Loucy (cell line): ENCODE results near the gene GGN.

ENCODE experiments used
- H2AFZ ChIP-seq: fragments of 200-600 bp; sonication (generic); 2 replicates; pipeline ENCODE4 v1.6.0; 2016; ENCODE audit warnings: antibody characterized with exemption, mild to moderate bottlenecking, low read length, moderate library complexity
- H3F3A ChIP-seq: fragments of 200-600 bp; 2 replicates; pipeline ENCODE4 v1.6.0; 2016; ENCODE audit warnings: antibody characterized with exemption, low read depth, mild to moderate bottlenecking
- H3K27me3 ChIP-seq: fragments of 200-600 bp; sonication (generic); 2 replicates; pipeline ENCODE4 v1.6.1; 2014; ENCODE audit warnings: low read length, mild to moderate bottlenecking; ENCODE audit not compliant: insufficient read depth, poor library complexity, severe bottlenecking
- H3K36me3 ChIP-seq: fragments of 200-600 bp; sonication (generic); 2 replicates; pipeline ENCODE4 v1.6.1; 2016; ENCODE audit warnings: low read length; ENCODE audit not compliant: insufficient read depth
- H3K4me1 ChIP-seq: fragments of 200-600 bp; sonication (generic); 2 replicates; pipeline ENCODE4 v1.5.1; 2014; ENCODE audit warnings: low read length, mild to moderate bottlenecking; ENCODE audit not compliant: insufficient read depth, poor library complexity, severe bottlenecking
- H3K4me2 ChIP-seq: fragments of 200-600 bp; sonication (generic); 2 replicates; pipeline ENCODE4 v1.6.0; 2014; ENCODE audit warnings: antibody characterized with exemption, low read length, low read depth, mild to moderate bottlenecking; ENCODE audit not compliant: poor library complexity, severe bottlenecking
- H3K4me3 ChIP-seq: fragments of 200-600 bp; sonication (generic); 2 replicates; pipeline ENCODE4 v1.5.1; 2014; ENCODE audit warnings: low read length, mild to moderate bottlenecking, mixed read lengths; ENCODE audit not compliant: poor library complexity, severe bottlenecking
- H3K79me2 ChIP-seq: fragments of 200-600 bp; sonication (generic); 2 replicates; pipeline ENCODE4 v1.6.1; 2014; ENCODE audit warnings: low read length; ENCODE audit not compliant: insufficient read depth
- H3K9ac ChIP-seq: fragments of 200-600 bp; sonication (generic); 2 replicates; pipeline ENCODE4 v1.6.0; 2014; ENCODE audit warnings: mild to moderate bottlenecking, low read depth, low read length, moderate library complexity; ENCODE audit not compliant: poor library complexity, severe bottlenecking
- H3K9me2 ChIP-seq: fragments of 200-600 bp; sonication (generic); replicated peaks from 2 replicates; pipeline ENCODE4 v1.6.1; 2016; ENCODE audit warnings: low read depth, low read length, mixed read lengths
- H3K9me3 ChIP-seq: fragments of 200-600 bp; sonication (generic); 2 replicates; pipeline ENCODE4 v1.6.1; 2014; ENCODE audit warnings: mild to moderate bottlenecking, antibody characterized with exemption, low read length, low read depth; ENCODE audit not compliant: insufficient read depth
- H4K20me1 ChIP-seq: fragments of 200-600 bp; sonication (generic); 2 replicates; pipeline ENCODE4 v1.6.0; 2014; ENCODE audit warnings: antibody characterized with exemption, low read length, mild to moderate bottlenecking; ENCODE audit not compliant: insufficient read depth, poor library complexity, severe bottlenecking
- EZH2phosphoT487 ChIP-seq: fragments of 200-600 bp; IDR thresholded peaks from 2 replicates; pipeline ENCODE4 v1.6.1; 2018; ENCODE audit warnings: antibody characterized with exemption, mild to moderate bottlenecking, moderate library complexity, borderline replicate concordance
- TF ChIP-seq, protein P1 (sequence below): fragments of 200-600 bp; sonication (generic); conservative IDR thresholded peaks from 2 replicates; pipeline ENCODE4 v1.5.1; 2014; ENCODE audit warnings: mild to moderate bottlenecking, antibody characterized with exemption, low read length

Gene GGN

DNA sequence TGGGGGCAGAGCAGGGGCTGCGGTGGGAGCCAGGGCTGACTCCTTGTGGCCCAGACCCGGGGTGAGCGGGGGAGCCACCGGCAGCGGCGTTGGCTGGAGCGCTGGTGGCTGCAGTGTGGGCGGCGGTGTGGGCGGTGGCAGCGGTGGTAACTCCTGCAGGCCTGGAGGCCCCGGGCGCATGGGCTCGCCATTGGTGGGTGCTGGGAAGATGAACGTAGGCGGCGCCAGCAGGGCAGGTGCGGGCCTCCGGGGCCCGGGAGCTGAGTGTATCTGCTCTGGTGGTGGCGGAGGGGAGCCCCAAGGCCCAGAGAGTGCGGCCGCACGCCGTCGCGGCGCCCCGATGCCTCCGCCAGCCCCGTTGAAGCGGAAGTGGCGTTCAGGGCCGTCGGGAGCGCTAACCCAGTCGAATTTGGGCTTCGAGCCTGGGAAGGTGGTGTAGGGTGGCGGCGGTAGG, 2.0 kb downstream of the GGN start:
- no peak for TF ChIP-seq EZH2phosphoT487
- TF ChIP-seq, protein P1, sequence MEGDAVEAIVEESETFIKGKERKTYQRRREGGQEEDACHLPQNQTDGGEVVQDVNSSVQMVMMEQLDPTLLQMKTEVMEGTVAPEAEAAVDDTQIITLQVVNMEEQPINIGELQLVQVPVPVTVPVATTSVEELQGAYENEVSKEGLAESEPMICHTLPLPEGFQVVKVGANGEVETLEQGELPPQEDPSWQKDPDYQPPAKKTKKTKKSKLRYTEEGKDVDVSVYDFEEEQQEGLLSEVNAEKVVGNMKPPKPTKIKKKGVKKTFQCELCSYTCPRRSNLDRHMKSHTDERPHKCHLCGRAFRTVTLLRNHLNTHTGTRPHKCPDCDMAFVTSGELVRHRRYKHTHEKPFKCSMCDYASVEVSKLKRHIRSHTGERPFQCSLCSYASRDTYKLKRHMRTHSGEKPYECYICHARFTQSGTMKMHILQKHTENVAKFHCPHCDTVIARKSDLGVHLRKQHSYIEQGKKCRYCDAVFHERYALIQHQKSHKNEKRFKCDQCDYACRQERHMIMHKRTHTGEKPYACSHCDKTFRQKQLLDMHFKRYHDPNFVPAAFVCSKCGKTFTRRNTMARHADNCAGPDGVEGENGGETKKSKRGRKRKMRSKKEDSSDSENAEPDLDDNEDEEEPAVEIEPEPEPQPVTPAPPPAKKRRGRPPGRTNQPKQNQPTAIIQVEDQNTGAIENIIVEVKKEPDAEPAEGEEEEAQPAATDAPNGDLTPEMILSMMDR: no peak
- H4K20me1 ChIP-seq: no peaks in the 10 kb centered on the region
- H3F3A ChIP-seq: no peaks in the 10 kb centered on the region
- H3K36me3 ChIP-seq: peaks cover 30% of the 10 kb centered on the region; the same call in 1 of the 2 replicates
- H3K4me1 ChIP-seq: peaks cover 5% of the 10 kb centered on the region
- H3K27me3 ChIP-seq: no peaks in the 10 kb centered on the region
- no peak overlapping the region for H3K9ac ChIP-seq
- H3K9me2 ChIP-seq: no peaks in the 10 kb centered on the region
- no peaks in the 10 kb centered on the region for H3K9me3 ChIP-seq
- H3K4me2 ChIP-seq: no peak overlapping the region
- H3K79me2 ChIP-seq: no peaks in the 10 kb centered on the region
- H2AFZ ChIP-seq: no peak overlapping the region
- no peak overlapping the region for H3K4me3 ChIP-seq

DNA sequence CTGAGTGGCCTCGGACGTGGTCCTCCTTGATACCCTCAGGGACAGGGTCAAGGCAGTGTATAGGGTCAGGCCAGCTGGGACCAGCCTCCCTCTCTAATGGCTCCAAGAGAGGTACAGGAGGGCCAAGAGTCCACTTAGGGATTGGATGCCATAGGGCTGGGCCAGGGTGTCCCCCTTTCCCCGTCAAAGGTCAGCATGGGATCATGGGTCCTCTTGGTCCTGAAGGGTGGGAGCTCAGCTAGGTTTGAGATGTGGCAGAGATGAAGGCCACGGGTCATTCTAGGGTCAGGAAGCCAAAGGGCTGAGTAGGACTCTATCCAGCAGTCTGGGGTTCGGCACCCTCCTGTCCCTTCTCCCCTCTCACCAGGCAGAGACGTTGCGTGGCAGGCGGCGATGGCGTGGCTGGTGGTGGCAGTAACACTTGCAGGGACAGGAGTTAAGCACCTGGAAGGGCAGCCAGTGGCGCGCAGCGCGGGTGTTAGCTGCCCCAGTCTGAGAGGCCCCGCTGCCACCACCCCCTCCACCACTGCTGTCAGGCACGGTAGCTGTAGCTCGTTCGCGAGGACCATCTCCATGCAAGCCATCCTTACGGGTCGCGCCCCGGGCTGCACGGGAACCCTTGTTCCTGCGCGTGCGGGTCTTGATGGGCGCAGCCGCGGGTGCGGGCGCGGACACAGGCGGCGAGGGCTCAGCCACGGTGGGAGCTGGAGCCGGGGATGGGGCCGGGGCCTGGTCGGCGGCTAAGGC, 2.6 kb downstream of the GGN start:
- no peaks in the 10 kb centered on the region for H3K79me2 ChIP-seq
- H3K9ac ChIP-seq: no peak overlapping the region
- no peaks in the 10 kb centered on the region for H3F3A ChIP-seq
- H3K4me2 ChIP-seq: no peak overlapping the region
- H3K9me2 ChIP-seq: no peaks in the 10 kb centered on the region
- H3K9me3 ChIP-seq: no peaks in the 10 kb centered on the region
- TF ChIP-seq EZH2phosphoT487: no peak
- H3K27me3 ChIP-seq: no peaks in the 10 kb centered on the region
- peaks cover 3% of the 10 kb centered on the region for H4K20me1 ChIP-seq
- H2AFZ ChIP-seq: no peak overlapping the region
- no peak overlapping the region for H3K4me3 ChIP-seq
- H3K36me3 ChIP-seq: peaks cover 32% of the 10 kb centered on the region; the same call in 1 of the 2 replicates
- H3K4me1 ChIP-seq: peaks cover 5% of the 10 kb centered on the region

DNA sequence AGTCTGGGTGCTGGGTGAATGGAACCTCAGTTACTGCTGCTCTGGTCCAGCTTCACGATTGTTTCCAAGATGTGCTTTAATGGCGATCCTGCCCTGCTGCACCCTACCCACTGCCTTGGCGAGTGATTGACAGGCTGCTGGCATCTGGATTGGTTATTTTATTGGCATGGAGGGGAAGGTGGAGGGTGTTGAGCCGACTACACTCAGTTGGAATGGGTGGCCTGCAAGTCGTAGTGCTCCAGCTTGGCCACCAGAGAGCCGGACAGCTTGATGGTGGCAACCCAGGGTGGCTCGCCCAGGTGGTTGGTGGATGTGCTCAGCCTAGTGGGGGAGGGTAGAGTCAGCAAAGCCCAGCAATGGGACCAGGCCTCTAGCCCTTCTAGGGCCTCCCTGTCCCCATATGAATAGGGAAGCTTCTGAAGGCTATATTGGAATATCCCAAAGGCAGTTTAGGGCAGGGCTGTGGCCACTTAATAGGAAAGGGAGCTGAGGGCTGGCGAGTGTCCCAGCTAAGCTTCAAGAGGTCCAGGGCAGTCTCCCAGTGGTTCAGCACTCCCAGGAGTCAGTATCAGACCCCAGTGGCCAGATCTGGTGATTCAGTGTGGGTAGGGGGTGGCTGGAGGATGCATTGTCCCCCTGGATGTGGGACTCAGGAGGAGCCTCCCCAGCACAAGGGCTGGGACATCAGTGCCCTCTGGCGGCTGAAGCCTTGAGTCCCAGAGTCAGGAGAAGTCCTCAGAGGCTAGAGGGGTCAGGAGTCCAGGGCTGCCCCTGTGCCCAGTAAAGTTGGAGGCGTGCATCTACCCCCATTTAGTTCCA, 3.4 kb downstream of the GGN start:
- no peak overlapping the region for H2AFZ ChIP-seq
- H3K79me2 ChIP-seq: peaks cover 2% of the 10 kb centered on the region; the same call in 1 of the 2 replicates
- no peak overlapping the region for H3K9ac ChIP-seq
- no peaks in the 10 kb centered on the region for H3K9me2 ChIP-seq
- no peaks in the 10 kb centered on the region for H3K27me3 ChIP-seq
- peaks cover 38% of the 10 kb centered on the region; the same call in 1 of the 2 replicates for H3K36me3 ChIP-seq
- no peak for TF ChIP-seq EZH2phosphoT487
- TF ChIP-seq, protein P1: peak; percentile 7; the same call in 1 of the 2 replicates
- H3F3A ChIP-seq: no peaks in the 10 kb centered on the region
- no peaks in the 10 kb centered on the region for H3K9me3 ChIP-seq
- peaks cover 5% of the 10 kb centered on the region for H3K4me1 ChIP-seq
- peaks cover 3% of the 10 kb centered on the region for H4K20me1 ChIP-seq
- no peak overlapping the region for H3K4me2 ChIP-seq
- H3K4me3 ChIP-seq: no peak overlapping the region
